Astrocyte (in vitro differentiated cells and primary cell): ENCODE data around the gene PLEKHG1. TPM values are rescaled to one million over a fixed set of nuclear protein-coding genes. Genes with fewer than 3 reads are reported as not detected.

Experiments
- DNase-seq: peaks from one replicate; pipeline ENCODE4 v3.0.0-alpha.2; 2010; ENCODE audit warnings: low read depth
- FAIRE-seq: peaks from 2 replicates; lab custom pipeline; 2011; peaks lifted over from hg19 to GRCh38; lab: Jason Lieb, UNC
- H2AFZ ChIP-seq: 2 replicates; pipeline ENCODE4 v1.6.0; 2012; ENCODE audit warnings: low read depth, low read length, inconsistent platforms
- H3K27ac ChIP-seq: 2 replicates; pipeline ENCODE4 v1.5.1; 2011; ENCODE audit warnings: low read depth, low read length, inconsistent platforms
- H3K27me3 ChIP-seq: 2 replicates; pipeline ENCODE4 v1.6.0; 2011; ENCODE audit warnings: low read length, inconsistent platforms; ENCODE audit not compliant: insufficient read depth
- H3K36me3 ChIP-seq: 2 replicates; pipeline ENCODE4 v1.5.1; 2011; ENCODE audit warnings: low read length, inconsistent platforms; ENCODE audit not compliant: insufficient read depth
- H3K4me1 ChIP-seq: 2 replicates; pipeline ENCODE4 v1.5.1; 2011; ENCODE audit warnings: low read length, inconsistent platforms; ENCODE audit not compliant: insufficient read depth
- H3K4me2 ChIP-seq: 2 replicates; pipeline ENCODE4 v1.6.0; 2012; ENCODE audit warnings: low read length, inconsistent platforms
- H3K4me3 ChIP-seq: 2 replicates; pipeline ENCODE4 v1.5.1; 2011; ENCODE audit warnings: low read depth, mild to moderate bottlenecking, low read length, inconsistent platforms; ENCODE audit not compliant: insufficient read depth
- H3K79me2 ChIP-seq: 2 replicates; pipeline ENCODE4 v1.6.0; 2012; ENCODE audit warnings: mild to moderate bottlenecking, low read length, inconsistent platforms; ENCODE audit not compliant: insufficient read depth
- H3K9ac ChIP-seq: 2 replicates; pipeline ENCODE4 v1.6.0; 2012; ENCODE audit warnings: mild to moderate bottlenecking, low read length, inconsistent platforms
- H3K9me3 ChIP-seq: 2 replicates; pipeline ENCODE4 v1.5.1; 2012; ENCODE audit warnings: low read depth, mild to moderate bottlenecking, low read length, inconsistent platforms; ENCODE audit not compliant: insufficient read depth
- H4K20me1 ChIP-seq: 2 replicates; pipeline ENCODE4 v1.6.0; 2012; ENCODE audit warnings: low read length, inconsistent platforms; ENCODE audit not compliant: insufficient read depth
- H3K27ac Mint-ChIP-seq: one replicate; pipeline ENCODE4 v1.8.0; 2021; ENCODE audit warnings: mild to moderate bottlenecking, mixed read lengths; ENCODE audit not compliant: unreplicated experiment
- H3K27me3 Mint-ChIP-seq: one replicate; pipeline ENCODE4 v1.8.0; 2021; ENCODE audit warnings: low read depth, mixed read lengths; ENCODE audit not compliant: unreplicated experiment
- H3K36me3 Mint-ChIP-seq: one replicate; pipeline ENCODE4 v1.8.0; 2021; ENCODE audit warnings: low read depth, mixed read lengths; ENCODE audit not compliant: unreplicated experiment
- H3K4me1 Mint-ChIP-seq: one replicate; pipeline ENCODE4 v1.8.0; 2021; ENCODE audit warnings: low read depth, mixed read lengths; ENCODE audit not compliant: unreplicated experiment
- H3K4me3 Mint-ChIP-seq: one replicate; pipeline ENCODE4 v1.8.0; 2021; ENCODE audit warnings: mild to moderate bottlenecking, moderate library complexity, mixed read lengths; ENCODE audit not compliant: unreplicated experiment
- H3K9me3 Mint-ChIP-seq: one replicate; pipeline ENCODE4 v1.8.0; 2021; ENCODE audit warnings: mild to moderate bottlenecking, mixed read lengths; ENCODE audit not compliant: unreplicated experiment
- EZH2 ChIP-seq: IDR thresholded peaks from 2 replicates; pipeline ENCODE4 v1.6.1; 2012; ENCODE audit warnings: mild to moderate bottlenecking, low read length, inconsistent platforms; ENCODE audit not compliant: insufficient read depth
- total RNA-seq: library from RNA; stranded (reverse); gene quantifications from 2 replicates; pipeline ENCODE4 v1.2.1, GENCODE V29; 2021
- TF ChIP-seq, protein P1 (sequence below): IDR thresholded peaks from 2 replicates; pipeline ENCODE4 v1.5.1; 2011; ENCODE audit warnings: low read depth, mild to moderate bottlenecking, inconsistent platforms, low read length, moderate library complexity; ENCODE audit not compliant: insufficient read depth

Gene PLEKHG1
- total RNA-seq, 1 donor from 2014 or later = 12.1 TPM

DNA sequence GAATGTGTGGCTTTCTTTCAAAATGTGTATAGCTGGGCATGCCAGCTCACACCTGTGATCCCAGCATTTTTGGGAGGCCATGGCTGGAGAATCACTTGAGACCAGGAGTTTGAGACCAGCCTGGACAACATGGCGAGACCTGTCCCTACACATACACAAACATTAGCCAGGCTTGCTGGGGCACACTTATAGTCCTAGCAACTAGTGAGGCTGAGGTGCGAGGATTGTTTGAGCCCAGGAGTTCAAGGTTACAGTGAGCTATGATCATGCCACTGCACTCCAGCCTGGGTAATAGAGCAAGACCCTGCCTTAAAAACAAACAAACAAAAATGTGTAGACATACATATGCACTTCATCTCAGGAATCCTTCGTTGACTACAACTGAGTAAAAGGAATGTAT lies 31.1 kb upstream of the PLEKHG1 start:
- no peaks in the 10 kb centered on the region for H3K4me1 ChIP-seq
- Mint-ChIP-seq H3K4me1 (peaks cover 5% of the 10 kb centered on the region), H3K27me3 (peaks cover 35% of the 10 kb centered on the region), H3K4me3 (no peak overlapping the region), H3K36me3 (no peaks in the 10 kb centered on the region), H3K9me3 (peaks cover 2% of the 10 kb centered on the region), H3K27ac (no peak overlapping the region)
- FAIRE-seq = no peak
- TF ChIP-seq EZH2 = no peak
- TF ChIP-seq, protein P1, sequence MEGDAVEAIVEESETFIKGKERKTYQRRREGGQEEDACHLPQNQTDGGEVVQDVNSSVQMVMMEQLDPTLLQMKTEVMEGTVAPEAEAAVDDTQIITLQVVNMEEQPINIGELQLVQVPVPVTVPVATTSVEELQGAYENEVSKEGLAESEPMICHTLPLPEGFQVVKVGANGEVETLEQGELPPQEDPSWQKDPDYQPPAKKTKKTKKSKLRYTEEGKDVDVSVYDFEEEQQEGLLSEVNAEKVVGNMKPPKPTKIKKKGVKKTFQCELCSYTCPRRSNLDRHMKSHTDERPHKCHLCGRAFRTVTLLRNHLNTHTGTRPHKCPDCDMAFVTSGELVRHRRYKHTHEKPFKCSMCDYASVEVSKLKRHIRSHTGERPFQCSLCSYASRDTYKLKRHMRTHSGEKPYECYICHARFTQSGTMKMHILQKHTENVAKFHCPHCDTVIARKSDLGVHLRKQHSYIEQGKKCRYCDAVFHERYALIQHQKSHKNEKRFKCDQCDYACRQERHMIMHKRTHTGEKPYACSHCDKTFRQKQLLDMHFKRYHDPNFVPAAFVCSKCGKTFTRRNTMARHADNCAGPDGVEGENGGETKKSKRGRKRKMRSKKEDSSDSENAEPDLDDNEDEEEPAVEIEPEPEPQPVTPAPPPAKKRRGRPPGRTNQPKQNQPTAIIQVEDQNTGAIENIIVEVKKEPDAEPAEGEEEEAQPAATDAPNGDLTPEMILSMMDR = no peak
- no peak overlapping the region for H2AFZ ChIP-seq
- H3K9me3 ChIP-seq = no peaks in the 10 kb centered on the region
- H3K4me2 ChIP-seq = no peak overlapping the region
- H3K27me3 ChIP-seq = peaks cover 4% of the 10 kb centered on the region
- H3K79me2 ChIP-seq = no peaks in the 10 kb centered on the region
- no peak overlapping the region for H3K27ac ChIP-seq
- H3K9ac ChIP-seq = no peak overlapping the region
- DNase-seq = no peak
- no peaks in the 10 kb centered on the region for H4K20me1 ChIP-seq
- H3K36me3 ChIP-seq = no peaks in the 10 kb centered on the region
- H3K4me3 ChIP-seq = no peak overlapping the region

DNA sequence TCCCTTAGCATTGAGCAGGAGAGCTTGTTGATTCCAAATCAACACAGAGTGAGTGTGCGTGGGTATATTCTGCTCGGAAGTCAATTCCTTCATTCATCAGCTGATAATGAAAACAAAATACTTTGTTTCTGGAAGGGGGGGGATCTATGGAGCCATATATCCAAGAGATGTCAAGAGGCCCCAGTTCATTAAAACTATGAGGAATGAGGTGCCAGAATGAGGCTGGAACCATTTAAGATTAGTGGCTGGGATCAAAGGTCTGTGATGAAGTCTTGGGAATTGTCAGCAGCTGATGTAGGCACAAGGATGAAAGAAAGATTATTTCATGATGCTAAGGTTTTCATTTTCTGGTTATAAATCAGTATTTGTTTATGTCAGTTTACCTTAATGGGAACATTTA lies 30.5 kb upstream of the PLEKHG1 start:
- no peaks in the 10 kb centered on the region for H3K79me2 ChIP-seq
- H3K9me3 ChIP-seq = no peaks in the 10 kb centered on the region
- H3K4me2 ChIP-seq = no peak overlapping the region
- no peak overlapping the region for H3K27ac ChIP-seq
- no peaks in the 10 kb centered on the region for H3K4me1 ChIP-seq
- H3K36me3 ChIP-seq = no peaks in the 10 kb centered on the region
- H2AFZ ChIP-seq = no peak overlapping the region
- no peaks in the 10 kb centered on the region for H3K36me3 Mint-ChIP-seq
- peaks cover 5% of the 10 kb centered on the region for H3K4me1 Mint-ChIP-seq
- H3K4me3 ChIP-seq = no peak overlapping the region
- H3K27ac Mint-ChIP-seq = no peak overlapping the region
- no peak for TF ChIP-seq EZH2
- TF ChIP-seq, protein P1 = no peak
- no peak overlapping the region for H3K9ac ChIP-seq
- H3K4me3 Mint-ChIP-seq = no peak overlapping the region
- DNase-seq (no peak), FAIRE-seq (no peak)
- peaks cover 4% of the 10 kb centered on the region for H3K27me3 ChIP-seq
- no peaks in the 10 kb centered on the region for H4K20me1 ChIP-seq
- peaks cover 2% of the 10 kb centered on the region for H3K9me3 Mint-ChIP-seq
- H3K27me3 Mint-ChIP-seq = peaks cover 37% of the 10 kb centered on the region

DNA sequence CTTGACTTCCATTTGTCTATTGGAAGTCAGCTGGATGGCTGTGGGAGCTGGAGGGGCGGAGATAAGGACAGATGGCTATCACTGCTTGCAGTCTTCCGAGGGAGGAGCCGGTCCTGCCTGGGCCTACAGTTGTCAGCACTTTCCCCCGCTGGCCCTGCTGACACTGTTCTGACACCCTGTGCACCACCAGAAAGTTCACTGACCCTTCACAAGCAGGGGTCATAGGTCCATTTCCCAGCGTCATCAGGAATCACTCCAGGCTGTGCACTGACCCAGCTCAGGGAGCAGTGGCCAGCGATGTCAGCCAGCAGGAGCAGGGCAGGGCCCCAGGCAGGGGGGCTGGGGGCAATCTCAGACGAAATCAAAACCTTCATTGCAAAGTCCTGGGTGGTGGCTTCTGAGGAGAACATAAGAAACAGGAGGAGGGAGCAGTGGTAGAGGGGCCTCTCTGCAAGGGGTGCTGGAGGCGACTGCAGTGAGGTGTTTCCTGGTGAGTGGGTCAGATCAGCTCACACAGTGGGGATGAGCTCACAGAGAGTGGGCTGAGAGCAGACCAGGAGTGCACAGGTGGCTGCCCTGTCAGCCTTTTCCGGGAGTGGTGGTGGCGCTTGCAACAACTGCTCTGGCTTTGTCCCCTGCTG lies 26.5 kb upstream of the PLEKHG1 start:
- Mint-ChIP-seq H3K27ac (no peak overlapping the region), H3K4me3 (no peak overlapping the region)

More for the DNA sequence above, 26.5 kb upstream of the PLEKHG1 start:
- no peak overlapping the region for H3K9ac ChIP-seq
- FAIRE-seq = no peak
- H3K27ac ChIP-seq = no peak overlapping the region
- H4K20me1 ChIP-seq = no peaks in the 10 kb centered on the region
- no peaks in the 10 kb centered on the region for H3K9me3 ChIP-seq
- no peaks in the 10 kb centered on the region for H3K4me1 ChIP-seq
- TF ChIP-seq, protein P1 = no peak
- no peak for TF ChIP-seq EZH2
- H3K36me3 ChIP-seq = no peaks in the 10 kb centered on the region
- H3K27me3 ChIP-seq = peaks cover 4% of the 10 kb centered on the region
- DNase-seq = no peak
- no peak overlapping the region for H2AFZ ChIP-seq
- Mint-ChIP-seq H3K27me3 (peaks cover 53% of the 10 kb centered on the region), H3K4me1 (peaks cover 2% of the 10 kb centered on the region), H3K36me3 (no peaks in the 10 kb centered on the region), H3K9me3 (peaks cover 2% of the 10 kb centered on the region)
- no peak overlapping the region for H3K4me2 ChIP-seq
- no peaks in the 10 kb centered on the region for H3K79me2 ChIP-seq
- H3K4me3 ChIP-seq = no peak overlapping the region
